GM18526 (cell line): ENCODE data around the gene ZNF780A.

Experiments
- POLR2A ChIP-seq: IDR thresholded peaks from 3 replicates; pipeline ENCODE4 v1.6.1; 2011; ENCODE audit not compliant: insufficient read length; ENCODE audit errors: extremely low read depth

ZNF780A gene

GRCh38 chr19:40090241-40091204 is at the start of gene ZNF780A:
TSS of gene ZNF780A (minus strand) at chr19:40090943. CDS start at chr19:40084753, 6,190 bp downstream.
- peak; percentile 57 for TF ChIP-seq POLR2A

DNA sequence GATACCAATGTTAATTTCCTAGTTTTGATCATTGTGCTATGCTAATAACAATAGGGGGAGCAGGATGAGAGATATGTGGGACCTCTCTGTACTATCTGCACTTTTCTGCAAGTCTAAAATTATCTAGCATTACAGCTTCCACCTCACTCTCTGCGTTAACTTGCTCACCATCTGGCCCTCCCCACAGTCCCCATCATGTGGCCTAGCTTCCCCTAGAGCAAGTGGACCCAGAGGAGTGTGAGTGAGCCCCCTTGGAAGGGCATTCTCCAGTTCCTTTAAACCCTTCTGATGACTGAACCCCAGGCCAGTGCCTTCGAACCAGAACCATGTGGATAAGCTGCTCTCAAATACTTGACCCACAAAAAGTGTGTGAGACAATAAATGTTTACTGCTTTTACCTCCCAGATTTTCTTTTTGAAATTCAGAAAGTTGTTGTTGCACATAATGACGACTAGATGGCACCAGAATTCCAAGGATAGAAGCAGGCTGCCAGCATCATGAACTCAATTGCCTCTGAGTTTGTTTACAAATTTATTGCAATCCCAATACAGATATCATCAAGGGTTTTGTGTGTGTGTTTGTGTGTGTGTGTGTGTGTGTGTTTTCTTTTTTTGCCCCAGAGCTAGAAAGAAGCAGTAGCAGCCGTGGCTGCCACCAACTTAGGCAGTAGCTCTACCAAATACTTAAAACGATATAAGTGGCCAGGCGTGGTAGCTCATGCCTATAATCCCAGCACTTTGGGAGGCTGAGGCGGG is 49.0 kb upstream of the ZNF780A start:
- no peak for TF ChIP-seq POLR2A

GRCh38 chr19:40136818-40137217 is 46.1 kb upstream of the ZNF780A start:
- no peak for TF ChIP-seq POLR2A

GRCh38 chr19:40134866-40135265 is 44.1 kb upstream of the ZNF780A start:
- no peak for TF ChIP-seq POLR2A

- no peak for TF ChIP-seq POLR2A
Observed at GRCh38 chr19:40133491-40133890, 42.7 kb upstream of the ZNF780A start.

DNA sequence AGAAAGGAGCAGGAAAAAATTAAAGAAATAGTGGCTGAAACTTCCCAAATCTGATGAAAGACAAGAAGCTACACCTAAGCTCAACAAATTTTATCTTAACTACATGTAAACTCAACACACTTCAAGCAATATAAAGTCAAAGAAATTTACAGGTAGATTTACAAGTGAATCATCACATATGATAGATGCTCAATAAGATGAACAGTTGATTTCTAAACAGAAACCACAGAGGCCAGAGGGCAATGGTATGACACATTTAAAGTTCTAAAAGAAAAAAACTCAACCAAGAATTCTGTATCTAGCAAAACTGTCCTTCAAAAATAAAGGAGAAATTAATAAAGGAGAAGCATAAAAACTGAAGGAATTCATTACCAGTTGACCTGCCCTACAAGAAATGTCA is 39.3 kb upstream of the ZNF780A start:
- TF ChIP-seq POLR2A: no peak

DNA sequence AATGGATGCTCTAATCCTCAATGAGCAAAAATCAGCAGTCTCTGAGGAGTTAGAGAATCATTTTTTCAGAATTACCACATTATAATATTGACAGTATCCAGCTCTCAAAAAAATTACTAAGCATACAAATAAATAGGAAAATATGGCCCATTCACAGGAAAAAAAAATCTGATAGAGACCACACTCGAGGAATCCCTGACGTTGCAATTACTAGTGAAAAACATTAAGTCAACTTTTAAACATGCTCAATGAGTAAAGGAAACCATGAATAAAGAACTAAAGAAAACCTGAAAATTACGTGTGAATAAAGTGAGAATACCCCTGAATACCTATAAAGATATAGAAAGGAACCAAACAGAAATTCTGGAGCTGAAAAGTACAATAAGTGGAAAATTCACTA is 38.7 kb upstream of the ZNF780A start:
- no peak for TF ChIP-seq POLR2A

GRCh38 chr19:40128991-40129390 is 38.2 kb upstream of the ZNF780A start:
- TF ChIP-seq POLR2A: no peak

- TF ChIP-seq POLR2A: no peak
Observed at GRCh38 chr19:40119380-40119779, 28.6 kb upstream of the ZNF780A start.

GRCh38 chr19:40116075-40116474 is 25.3 kb upstream of the ZNF780A start:
- no peak for TF ChIP-seq POLR2A

GRCh38 chr19:40110570-40110969 is 19.8 kb upstream of the ZNF780A start:
- no peak for TF ChIP-seq POLR2A

GRCh38 chr19:40104754-40105153 is 14.0 kb upstream of the ZNF780A start:
- TF ChIP-seq POLR2A: no peak

GRCh38 chr19:40103600-40103999 is 12.9 kb upstream of the ZNF780A start:
- no peak for TF ChIP-seq POLR2A

- TF ChIP-seq POLR2A: no peak
Observed at GRCh38 chr19:40101813-40102212, 11.1 kb upstream of the ZNF780A start.

DNA sequence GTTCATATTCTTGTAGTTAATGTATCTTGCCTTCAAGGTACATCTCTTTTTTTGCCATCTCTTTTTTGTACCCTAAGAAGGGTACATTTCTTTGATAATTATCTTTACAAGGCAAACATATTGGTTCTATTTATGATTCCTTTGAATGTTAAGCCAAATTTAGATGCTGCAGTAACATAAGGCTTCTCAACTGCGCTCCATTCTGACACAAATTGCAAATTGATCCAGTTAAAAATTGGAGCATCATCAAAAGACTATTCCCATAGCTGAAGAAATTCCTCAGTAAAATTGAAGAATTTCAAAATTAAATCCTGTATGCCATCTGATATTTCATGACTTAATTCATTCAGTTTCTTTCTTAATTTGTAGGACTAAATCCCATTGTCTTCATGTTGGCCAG is 2.7 kb upstream of the ZNF780A start:
- no peak for TF ChIP-seq POLR2A
